HFF-Myc (cell line): Measurements from ENCODE around the gene SRGAP3.

Experiments
- DNase-seq: peaks from one replicate; pipeline ENCODE4 v3.0.0-alpha.2; 2011; ENCODE audit warnings: low read depth; ENCODE audit errors: extremely low read depth
- H3K4me3 ChIP-seq: replicated peaks from 2 replicates; pipeline ENCODE4 v1.5.1; 2011; ENCODE audit warnings: low read depth, mild to moderate bottlenecking, control low read depth, low read length
- TF ChIP-seq, protein P1 (sequence below): IDR thresholded peaks from 2 replicates; pipeline ENCODE4 v1.5.1; 2012; ENCODE audit warnings: mild to moderate bottlenecking, low read depth, low read length, control low read depth; ENCODE audit errors: missing control alignments

Gene SRGAP3

GRCh38 chr3:9080163-9080562 lies 169.3 kb downstream of the SRGAP3 start:
- no peak for DNase-seq
- no peak overlapping the region for H3K4me3 ChIP-seq
- TF ChIP-seq, protein P1, sequence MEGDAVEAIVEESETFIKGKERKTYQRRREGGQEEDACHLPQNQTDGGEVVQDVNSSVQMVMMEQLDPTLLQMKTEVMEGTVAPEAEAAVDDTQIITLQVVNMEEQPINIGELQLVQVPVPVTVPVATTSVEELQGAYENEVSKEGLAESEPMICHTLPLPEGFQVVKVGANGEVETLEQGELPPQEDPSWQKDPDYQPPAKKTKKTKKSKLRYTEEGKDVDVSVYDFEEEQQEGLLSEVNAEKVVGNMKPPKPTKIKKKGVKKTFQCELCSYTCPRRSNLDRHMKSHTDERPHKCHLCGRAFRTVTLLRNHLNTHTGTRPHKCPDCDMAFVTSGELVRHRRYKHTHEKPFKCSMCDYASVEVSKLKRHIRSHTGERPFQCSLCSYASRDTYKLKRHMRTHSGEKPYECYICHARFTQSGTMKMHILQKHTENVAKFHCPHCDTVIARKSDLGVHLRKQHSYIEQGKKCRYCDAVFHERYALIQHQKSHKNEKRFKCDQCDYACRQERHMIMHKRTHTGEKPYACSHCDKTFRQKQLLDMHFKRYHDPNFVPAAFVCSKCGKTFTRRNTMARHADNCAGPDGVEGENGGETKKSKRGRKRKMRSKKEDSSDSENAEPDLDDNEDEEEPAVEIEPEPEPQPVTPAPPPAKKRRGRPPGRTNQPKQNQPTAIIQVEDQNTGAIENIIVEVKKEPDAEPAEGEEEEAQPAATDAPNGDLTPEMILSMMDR, result no peak

DNA sequence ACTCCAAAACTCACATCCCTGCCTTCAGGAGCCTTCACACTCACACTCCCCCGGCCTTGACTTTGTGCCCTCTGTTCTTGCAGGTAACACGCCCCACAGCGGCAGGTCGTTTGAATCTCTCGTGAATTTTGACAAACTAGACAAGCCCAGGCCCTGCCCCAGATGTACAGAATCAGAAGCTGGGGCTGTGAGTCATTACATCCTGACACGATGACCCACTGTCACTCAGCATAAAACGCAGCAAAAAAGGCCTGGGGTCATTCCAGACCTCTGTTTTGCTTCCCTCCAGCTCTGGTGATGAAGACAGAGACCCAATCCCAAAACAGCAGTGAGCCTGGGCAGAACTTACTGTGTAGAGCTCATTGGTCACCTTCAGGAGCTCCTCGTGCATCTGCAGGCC lies 169.8 kb downstream of the SRGAP3 start:
- H3K4me3 ChIP-seq, result no peak overlapping the region
- TF ChIP-seq, protein P1, result no peak
- no peak for DNase-seq

- H3K4me3 ChIP-seq, result no peak overlapping the region
- TF ChIP-seq, protein P1, result no peak
- no peak for DNase-seq
These were observed 170.7 kb downstream of the SRGAP3 start for GRCh38 chr3:9078561-9079240.

GRCh38 chr3:9077029-9077428 lies 172.4 kb downstream of the SRGAP3 start:
- no peak overlapping the region for H3K4me3 ChIP-seq
- no peak for DNase-seq
- TF ChIP-seq, protein P1, result no peak

DNA sequence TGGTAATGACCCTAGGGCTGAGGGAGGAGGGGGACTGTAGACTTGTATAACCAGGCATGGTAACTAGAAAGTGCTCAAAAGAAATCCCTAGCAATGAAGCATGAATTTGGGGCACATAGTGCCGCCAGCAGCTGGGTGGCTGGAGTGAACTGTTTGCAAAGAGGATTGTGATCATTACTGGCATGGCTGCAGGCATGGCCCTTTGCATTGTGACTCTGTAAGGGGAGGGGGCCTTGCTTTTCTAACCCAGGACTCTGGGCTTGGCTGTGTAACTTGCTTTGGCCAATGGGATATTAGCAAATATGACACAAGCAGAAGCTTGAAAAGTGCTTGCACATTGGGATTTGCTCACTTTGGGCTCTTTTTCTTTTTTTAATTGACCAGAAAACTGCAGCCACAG lies 173.7 kb downstream of the SRGAP3 start:
- H3K4me3 ChIP-seq, result no peak overlapping the region
- TF ChIP-seq, protein P1, result no peak

GRCh38 chr3:9074079-9074478 lies 175.4 kb downstream of the SRGAP3 start:
- H3K4me3 ChIP-seq, result no peak overlapping the region
- DNase-seq, result no peak
- TF ChIP-seq, protein P1, result no peak

More for the DNA sequence above, 173.7 kb downstream of the SRGAP3 start:
- no peak for DNase-seq

- no peak overlapping the region for H3K4me3 ChIP-seq
- TF ChIP-seq, protein P1, result no peak
- no peak for DNase-seq
These were observed 176.8 kb downstream of the SRGAP3 start for GRCh38 chr3:9072667-9073009.
